HG02610 (cell line): ENCODE results near the gene ABCA4.

Source experiments
- ATAC-seq: cut with Tn5 transposase; IDR thresholded peaks from one replicate; pipeline ENCODE4 v1.9.1; 2021; ENCODE audit warnings: mild to moderate bottlenecking, moderate library complexity; ENCODE audit not compliant: unreplicated experiment

ABCA4 gene

DNA sequence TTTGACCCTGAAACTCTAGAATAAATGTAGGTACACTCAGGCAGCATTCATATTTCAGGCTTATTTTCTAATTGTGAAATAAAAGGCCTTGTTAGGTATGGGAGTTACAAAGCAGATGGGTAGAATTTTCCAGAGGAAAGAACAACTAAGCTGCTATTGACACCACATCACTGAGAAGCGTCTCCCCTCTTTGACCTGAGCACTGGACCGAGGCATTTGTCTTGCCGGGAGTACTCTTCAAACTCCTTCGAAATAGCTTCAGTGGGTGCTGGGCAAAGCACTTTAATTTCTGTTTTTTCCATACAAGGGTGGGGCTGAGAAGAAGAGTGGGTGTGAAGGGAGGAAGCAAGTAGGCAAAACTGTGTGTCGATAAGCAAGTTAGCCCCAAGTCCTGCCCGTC lies 36.4 kb downstream of the ABCA4 start:
- ATAC-seq: no peak

- no peak for ATAC-seq
These were observed 36.9 kb downstream of the ABCA4 start for GRCh38 chr1:94084085-94084484.

GRCh38 chr1:94083681-94084080 lies 37.3 kb downstream of the ABCA4 start:
- no peak for ATAC-seq

GRCh38 chr1:94081566-94082344 lies 39.2 kb downstream of the ABCA4 start:
- ATAC-seq: no peak

- ATAC-seq: no peak
These were observed 41.0 kb downstream of the ABCA4 start for GRCh38 chr1:94079989-94080388.

DNA sequence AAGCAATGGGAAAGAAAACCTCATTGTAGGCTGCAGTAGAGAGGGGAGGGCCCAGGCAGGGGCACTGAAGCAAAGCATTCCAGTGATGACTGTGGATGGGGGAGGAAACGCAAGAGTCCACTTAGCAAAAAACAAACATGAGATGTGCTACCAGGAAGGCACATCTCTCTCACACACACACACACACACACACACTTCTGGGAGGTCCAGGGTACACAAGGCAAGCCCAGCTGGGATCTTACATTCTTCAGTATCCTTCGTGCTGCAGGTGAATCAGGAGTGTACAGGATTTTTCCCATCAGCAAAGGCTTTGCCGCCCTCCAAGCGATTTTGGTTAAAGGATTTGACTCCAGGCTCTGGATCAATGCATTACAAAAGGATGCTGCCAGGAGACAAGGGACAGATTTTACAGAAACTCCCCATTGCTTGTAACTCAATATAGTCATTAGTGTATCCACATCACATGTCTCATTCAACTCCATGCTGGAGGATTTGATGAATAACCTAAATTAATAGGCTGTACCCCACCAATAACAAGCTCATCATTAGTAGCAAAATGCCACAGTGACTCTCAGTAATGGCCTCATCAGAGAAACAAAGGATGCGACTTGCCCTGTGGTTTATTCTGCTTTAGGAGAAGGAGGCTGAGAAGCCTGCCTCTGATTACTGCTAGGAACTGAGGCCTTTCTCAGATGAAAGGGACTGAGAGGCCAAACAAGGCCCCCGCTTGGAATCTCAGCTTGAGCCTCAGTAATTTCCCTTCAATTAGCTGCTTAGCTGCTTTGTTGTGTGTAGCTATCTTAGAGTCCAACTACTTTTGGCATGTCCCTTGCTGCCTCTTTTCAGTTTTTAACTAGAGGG lies 41.6 kb downstream of the ABCA4 start:
- ATAC-seq: peak; percentile 65

GRCh38 chr1:94072840-94073522 lies 48.0 kb downstream of the ABCA4 start:
- ATAC-seq: no peak

- ATAC-seq: no peak
These were observed 49.0 kb downstream of the ABCA4 start for GRCh38 chr1:94071976-94072375.

- no peak for ATAC-seq
These were observed 49.6 kb downstream of the ABCA4 start for GRCh38 chr1:94071391-94071790.

DNA sequence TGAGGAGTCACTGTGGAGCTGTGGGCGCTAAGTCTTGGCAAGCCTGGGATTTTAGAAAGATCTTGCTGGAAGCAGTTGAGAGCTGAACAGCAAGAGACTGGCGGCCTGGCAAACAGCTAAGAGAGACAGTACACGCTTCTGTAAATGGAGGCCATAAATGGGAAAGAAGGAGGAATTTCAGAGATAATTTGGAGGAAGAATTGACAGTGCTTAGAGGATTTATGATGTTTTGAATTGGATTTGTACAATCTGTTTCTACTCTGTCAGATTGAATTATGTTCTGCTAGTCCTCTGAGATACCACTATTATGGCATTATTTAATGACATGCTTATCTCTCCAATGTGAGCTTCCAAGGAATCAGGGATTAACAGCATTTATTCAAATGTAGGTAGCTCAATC lies 50.1 kb downstream of the ABCA4 start:
- no peak for ATAC-seq

GRCh38 chr1:94069919-94070285 lies 51.0 kb downstream of the ABCA4 start:
- ATAC-seq: no peak

DNA sequence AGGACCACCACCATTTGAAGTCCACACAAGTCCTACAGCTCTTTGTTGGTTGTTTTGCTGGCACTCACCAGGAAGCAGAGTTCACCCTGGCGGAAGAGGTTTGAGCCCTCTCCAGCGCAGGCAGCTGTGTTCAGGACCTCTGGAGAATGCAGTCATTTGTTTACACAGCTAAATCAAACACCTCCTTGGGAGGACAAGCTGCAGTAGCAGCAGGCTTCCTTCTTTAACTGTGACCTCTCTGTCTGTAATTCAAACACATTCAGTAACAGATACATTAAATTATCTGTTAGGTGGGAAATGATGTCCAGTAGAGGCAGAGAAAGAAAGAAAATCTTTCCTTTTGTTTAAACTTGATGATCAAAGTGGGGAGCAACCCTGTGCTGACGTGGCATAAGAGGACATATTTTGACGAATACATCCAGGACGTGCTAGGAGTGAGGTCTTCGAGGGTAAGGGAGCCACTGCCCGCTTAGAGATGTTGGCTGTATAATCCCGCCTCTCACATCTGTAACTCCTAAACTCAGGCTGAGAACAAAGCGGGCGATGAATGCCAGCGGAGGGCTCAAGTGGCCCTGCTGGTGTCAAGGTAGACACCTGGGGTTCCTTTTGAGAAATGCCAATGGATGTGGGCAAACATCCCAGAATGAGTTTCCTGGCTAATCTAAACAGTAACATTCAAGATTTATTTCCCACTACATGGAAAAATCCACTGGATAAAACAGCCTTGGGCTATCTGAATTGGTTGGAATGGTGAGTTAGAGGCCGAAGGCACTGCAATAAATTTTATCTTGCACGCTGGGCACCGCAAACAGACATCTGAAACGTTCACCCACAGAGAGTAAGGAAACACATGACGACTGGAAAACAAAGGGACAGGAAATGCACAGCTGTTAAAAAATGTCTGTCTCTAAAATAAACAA lies 51.7 kb downstream of the ABCA4 start:
- ATAC-seq: no peak

DNA sequence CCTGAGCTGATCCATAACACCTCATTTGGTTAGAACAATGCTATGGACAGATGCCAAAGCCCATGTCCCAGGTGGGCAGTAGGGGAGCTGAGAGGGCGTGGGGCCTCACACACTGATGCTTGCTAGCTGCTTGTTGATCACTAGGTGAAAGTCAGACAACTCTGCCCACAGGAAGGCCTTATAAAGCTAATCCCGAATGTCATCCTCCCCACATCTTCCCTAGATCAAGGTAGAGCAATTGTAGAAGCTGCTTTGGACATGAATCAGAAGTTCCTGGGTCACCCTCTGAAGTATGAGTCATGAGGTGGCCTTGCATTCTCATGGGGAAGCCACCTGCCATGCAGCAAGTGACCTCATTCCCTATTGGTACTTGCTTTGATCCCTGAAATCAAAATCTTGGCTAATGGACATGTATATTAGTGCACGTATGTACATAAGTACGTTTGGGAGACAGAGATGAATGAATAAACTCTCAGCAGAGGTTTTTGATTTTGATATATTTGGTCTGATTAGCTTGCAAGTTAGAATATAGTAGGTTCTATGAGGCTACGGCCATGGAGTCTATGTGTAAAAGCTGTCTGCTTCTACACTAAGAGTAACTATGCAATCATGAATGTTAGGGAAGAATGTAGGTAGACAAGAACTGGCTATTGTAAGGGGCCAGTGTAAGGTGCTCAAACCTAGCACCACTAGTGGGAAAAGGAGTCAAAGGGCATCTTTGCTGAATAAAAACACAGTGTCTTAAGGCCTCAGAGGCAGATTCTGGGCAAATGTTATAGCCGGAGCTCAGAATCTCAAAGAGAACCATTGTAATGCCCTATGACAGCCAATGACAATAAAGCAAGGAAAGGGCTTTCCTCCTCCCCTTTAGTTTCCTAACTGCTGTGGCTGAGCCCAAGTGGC lies 52.6 kb downstream of the ABCA4 start:
- no peak for ATAC-seq

- no peak for ATAC-seq
These were observed 53.8 kb downstream of the ABCA4 start for GRCh38 chr1:94067196-94067595.

DNA sequence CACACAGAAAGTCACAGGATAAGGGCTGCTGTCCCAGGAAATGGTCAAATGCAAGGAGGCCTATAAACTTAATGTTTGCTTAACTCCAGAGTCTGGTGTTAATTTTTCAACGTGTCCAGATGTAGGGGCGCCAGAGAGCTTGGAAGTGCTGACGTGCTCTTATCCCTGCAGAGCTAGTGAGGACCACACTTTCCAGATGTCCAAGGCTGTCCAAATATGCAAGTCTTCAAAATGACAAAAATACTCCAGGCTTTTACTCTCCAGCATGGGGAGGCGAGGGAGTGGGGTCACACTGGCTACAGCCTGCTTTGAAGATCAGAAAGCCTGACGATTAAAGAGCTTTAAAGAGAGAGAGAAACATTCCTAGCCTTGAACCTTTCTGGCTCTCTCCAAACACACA lies 57.6 kb downstream of the ABCA4 start:
- no peak for ATAC-seq

DNA sequence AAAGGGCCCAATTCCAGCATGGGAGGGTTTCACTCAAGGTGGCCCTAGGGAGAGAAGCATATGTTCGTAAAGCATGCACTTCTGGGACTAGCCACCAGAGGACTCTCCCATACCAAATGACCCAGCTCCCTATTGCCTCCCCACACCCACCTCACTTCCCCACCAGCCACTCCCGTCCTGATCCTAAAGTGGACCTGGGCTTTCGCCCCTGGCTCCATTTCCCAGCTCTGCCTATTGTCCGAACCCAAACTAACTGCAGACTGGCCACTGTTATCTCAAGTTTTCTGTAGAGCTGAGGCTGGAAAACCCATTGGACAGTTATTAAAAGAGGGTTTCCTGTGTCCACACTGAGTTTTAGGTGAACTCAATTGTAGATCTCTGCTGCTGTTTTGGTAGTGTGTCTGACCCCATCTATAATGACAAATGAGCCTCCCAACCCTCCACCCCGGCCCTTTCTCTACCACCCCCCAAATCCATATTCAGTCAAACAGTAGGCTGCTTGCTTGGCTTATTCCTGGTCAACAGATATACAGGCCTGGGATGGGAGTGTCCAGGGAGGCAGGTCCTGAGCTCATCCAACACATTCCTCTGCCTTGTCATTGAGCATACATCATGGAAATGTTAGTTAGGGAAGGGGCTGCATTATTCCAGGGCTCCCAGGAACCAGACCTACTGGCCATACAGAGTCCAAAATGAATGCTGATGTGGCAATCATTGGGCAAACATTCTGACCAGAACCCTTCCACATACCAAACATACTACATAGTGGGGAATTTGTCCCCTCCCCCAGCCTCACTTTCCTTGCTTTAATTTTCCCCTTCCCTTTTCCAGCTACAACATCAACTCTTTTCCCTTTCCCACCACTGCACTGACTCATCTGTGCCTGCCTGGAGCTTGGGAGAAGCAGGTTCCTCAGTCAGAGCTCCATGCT lies 59.2 kb downstream of the ABCA4 start:
- peak; percentile 94 for ATAC-seq

GRCh38 chr1:94060720-94061119 lies 60.2 kb downstream of the ABCA4 start:
- ATAC-seq: no peak

GRCh38 chr1:94058766-94059165 lies 62.2 kb downstream of the ABCA4 start:
- no peak for ATAC-seq

GRCh38 chr1:94056996-94057395 lies 64.0 kb downstream of the ABCA4 start:
- no peak for ATAC-seq
